ENCODE measurements around the gene TXK.

GRCh38 chr4:48112017-48112667, 21.9 kb downstream of the TXK start:
- TF ChIP-seq CTCF (IDR thresholded peaks at IDR 0.05; ENCODE audit: poor library complexity) (no peak), EZH2 (IDR thresholded peaks at IDR 0.05; ENCODE audit: borderline replicate concordance) (no peak)

Measured in hepatocyte (in vitro differentiated cells).